ENCODE results near the gene PAPLN.

PAPLN gene

DNA sequence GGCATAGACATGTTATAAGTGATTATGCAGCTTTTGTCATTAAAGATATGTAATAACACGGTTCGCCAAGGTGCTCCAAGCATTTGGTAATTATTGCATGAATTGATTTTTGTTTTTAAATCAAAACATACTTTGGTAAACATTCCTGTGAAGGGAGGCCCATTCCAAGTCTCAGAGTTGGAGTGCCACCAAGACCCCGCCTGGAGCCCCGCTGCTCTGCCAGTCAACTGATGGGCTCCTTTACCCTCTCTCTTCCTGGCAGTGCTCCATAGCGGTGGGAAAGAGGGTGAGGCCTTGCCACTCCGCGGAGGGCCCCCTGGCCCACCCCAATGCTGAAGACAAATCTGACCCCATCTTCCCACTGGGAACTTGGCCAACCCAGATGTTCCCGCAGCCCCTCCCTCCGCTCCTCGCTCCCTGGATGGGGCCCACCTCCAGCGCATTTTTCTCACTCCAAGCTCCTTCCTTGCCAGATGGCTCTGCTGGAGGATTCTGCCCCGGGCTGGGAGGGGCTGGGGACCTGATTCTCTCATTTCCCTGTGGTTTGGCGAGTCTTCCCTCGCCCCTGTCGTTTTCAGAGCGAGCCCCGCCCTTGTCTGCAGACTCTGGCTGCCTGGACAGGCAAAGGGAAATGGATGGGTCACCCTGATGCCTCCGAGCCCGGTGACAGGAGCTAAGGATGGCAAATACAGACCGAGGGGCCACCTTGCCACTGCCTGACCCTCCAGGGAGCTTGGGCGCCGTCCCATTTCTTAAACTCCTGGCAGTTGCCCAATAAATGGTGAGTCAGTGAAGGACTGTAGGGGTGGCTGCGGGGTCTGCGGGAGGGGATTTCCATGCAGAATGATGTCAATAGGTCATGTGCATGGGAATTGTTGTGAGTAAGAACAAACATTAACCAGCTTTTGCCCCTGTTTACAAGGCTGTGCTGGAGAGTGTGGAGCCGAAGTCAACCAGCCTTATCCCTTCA, 9.2 kb upstream of the PAPLN start:
- H3K4me3 ChIP-seq (ENCODE audit: insufficient read depth, low read length, poor library complexity, severe bottlenecking), result no peak overlapping the region
- no peak overlapping the region for H3K9ac ChIP-seq (ENCODE audit: low read length)
- no peak overlapping the region for H2AFZ ChIP-seq (ENCODE audit: low read depth, low read length, severe bottlenecking)
- H4K20me1 ChIP-seq (ENCODE audit: low read depth, low read length), result no peaks in the 10 kb centered on the region
- no peaks in the 10 kb centered on the region for H3K79me2 ChIP-seq (ENCODE audit: insufficient read depth, low read length)
- no peaks in the 10 kb centered on the region for H3K27me3 ChIP-seq (ENCODE audit: low read length)
- no peaks in the 10 kb centered on the region for H3K9me2 ChIP-seq (replicated peaks; ENCODE audit: insufficient read depth, low read length)
- no peaks in the 10 kb centered on the region for H3K36me3 ChIP-seq (ENCODE audit: low read length)
- no peaks in the 10 kb centered on the region for H3F3A ChIP-seq (ENCODE audit: insufficient read depth)
- H3K27ac ChIP-seq (ENCODE audit: low read depth, low read length), result no peak overlapping the region
- TF ChIP-seq, protein P1, sequence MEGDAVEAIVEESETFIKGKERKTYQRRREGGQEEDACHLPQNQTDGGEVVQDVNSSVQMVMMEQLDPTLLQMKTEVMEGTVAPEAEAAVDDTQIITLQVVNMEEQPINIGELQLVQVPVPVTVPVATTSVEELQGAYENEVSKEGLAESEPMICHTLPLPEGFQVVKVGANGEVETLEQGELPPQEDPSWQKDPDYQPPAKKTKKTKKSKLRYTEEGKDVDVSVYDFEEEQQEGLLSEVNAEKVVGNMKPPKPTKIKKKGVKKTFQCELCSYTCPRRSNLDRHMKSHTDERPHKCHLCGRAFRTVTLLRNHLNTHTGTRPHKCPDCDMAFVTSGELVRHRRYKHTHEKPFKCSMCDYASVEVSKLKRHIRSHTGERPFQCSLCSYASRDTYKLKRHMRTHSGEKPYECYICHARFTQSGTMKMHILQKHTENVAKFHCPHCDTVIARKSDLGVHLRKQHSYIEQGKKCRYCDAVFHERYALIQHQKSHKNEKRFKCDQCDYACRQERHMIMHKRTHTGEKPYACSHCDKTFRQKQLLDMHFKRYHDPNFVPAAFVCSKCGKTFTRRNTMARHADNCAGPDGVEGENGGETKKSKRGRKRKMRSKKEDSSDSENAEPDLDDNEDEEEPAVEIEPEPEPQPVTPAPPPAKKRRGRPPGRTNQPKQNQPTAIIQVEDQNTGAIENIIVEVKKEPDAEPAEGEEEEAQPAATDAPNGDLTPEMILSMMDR (IDR thresholded peaks at IDR 0.05; ENCODE audit: insufficient read depth, low read length, poor library complexity, severe bottlenecking), result no peak
- TF ChIP-seq EZH2phosphoT487 (conservative IDR thresholded peaks at IDR 0.05; ENCODE audit: low read length), result no peak
- H3K4me2 ChIP-seq (ENCODE audit: low read depth, low read length, poor library complexity, severe bottlenecking), result no peak overlapping the region
- no peaks in the 10 kb centered on the region for H3K9me3 ChIP-seq (ENCODE audit: insufficient read depth, low read length)

DNA sequence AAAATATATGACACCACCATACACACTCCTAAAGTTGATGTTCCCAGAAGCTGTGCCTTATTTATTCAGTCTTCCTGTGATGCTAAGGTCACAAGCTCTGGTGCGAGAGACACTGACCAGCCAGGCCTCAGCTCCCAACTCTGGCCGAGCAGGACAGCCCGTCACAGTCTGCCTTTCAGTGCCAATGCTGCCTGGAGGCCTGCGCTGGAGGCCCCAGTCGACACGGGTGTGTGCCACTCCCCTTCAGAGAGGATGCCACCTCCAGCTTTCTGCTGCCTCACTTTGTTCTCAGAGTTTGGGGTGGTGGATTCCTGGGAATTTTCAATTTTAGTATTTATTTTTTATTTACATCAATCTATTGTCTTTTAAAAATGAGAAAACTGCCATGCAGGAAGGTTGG, 7.3 kb upstream of the PAPLN start:
- H3K36me3 ChIP-seq (ENCODE audit: low read length), result no peaks in the 10 kb centered on the region
- no peaks in the 10 kb centered on the region for H3F3A ChIP-seq (ENCODE audit: insufficient read depth)
- H2AFZ ChIP-seq (ENCODE audit: low read depth, low read length, severe bottlenecking), result no peak overlapping the region
- no peaks in the 10 kb centered on the region for H3K27me3 ChIP-seq (ENCODE audit: low read length)
- H3K9me2 ChIP-seq (replicated peaks; ENCODE audit: insufficient read depth, low read length), result no peaks in the 10 kb centered on the region
- H3K9me3 ChIP-seq (ENCODE audit: insufficient read depth, low read length), result no peaks in the 10 kb centered on the region
- TF ChIP-seq EZH2phosphoT487 (conservative IDR thresholded peaks at IDR 0.05; ENCODE audit: low read length), result no peak
- TF ChIP-seq, protein P1 (IDR thresholded peaks at IDR 0.05; ENCODE audit: insufficient read depth, low read length, poor library complexity, severe bottlenecking), result no peak
- H3K4me3 ChIP-seq (ENCODE audit: insufficient read depth, low read length, poor library complexity, severe bottlenecking), result no peak overlapping the region
- H3K9ac ChIP-seq (ENCODE audit: low read length), result no peak overlapping the region
- no peaks in the 10 kb centered on the region for H4K20me1 ChIP-seq (ENCODE audit: low read depth, low read length)
- no peak overlapping the region for H3K27ac ChIP-seq (ENCODE audit: low read depth, low read length)
- no peak overlapping the region for H3K4me2 ChIP-seq (ENCODE audit: low read depth, low read length, poor library complexity, severe bottlenecking)
- no peaks in the 10 kb centered on the region for H3K79me2 ChIP-seq (ENCODE audit: insufficient read depth, low read length)

DNA sequence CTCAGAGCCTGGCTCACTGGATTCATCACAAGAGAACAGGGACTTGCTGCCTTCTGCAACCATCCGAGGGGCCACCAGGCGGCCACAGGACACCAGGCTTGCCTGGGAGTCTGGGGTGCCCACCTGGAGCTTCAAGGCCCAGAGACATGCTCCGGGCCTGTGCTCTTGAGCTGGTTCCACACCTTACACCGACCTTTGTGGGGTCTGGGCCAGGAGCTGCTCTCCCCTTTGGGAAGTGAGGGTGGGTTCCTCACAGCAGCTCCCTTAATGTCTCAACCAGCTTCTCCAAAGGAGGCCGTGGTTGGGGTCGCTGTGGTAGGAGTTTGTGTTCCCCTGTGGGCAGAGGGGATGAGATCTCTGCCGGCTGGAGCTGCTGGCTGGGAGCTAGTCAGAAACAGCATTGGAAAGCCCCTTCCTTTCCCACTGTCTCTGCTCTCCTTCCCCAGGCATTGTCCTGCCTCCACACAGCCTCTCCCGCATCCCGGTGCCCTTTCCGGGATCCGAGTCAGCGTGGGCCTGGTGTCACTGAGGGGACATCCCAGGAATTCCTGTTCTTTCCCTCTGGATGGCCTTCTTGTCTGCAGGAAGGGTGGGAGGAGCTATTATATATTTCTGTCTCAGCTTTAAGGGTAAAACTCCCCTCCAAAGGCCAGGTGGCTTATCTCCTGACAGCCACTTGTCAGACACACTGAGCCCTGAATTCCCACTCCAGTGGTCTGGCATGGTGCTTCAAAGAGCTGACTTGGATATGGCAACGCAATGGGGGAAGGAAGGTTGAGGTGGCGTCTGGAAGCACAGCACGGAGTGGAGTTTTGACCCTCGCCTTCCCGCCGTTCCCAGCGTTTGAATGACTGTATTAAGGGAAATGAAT, 5.1 kb upstream of the PAPLN start:
- Histone ChIP-seq H3K36me3 (ENCODE audit: low read length) (no peaks in the 10 kb centered on the region), H3K4me2 (ENCODE audit: low read depth, low read length, poor library complexity, severe bottlenecking) (no peak overlapping the region), H3K79me2 (ENCODE audit: insufficient read depth, low read length) (no peaks in the 10 kb centered on the region), H3K9me3 (ENCODE audit: insufficient read depth, low read length) (no peaks in the 10 kb centered on the region), H2AFZ (ENCODE audit: low read depth, low read length, severe bottlenecking) (no peak overlapping the region), H3K27ac (ENCODE audit: low read depth, low read length) (no peak overlapping the region), H3K4me3 (ENCODE audit: insufficient read depth, low read length, poor library complexity, severe bottlenecking) (no peak overlapping the region), H3K27me3 (ENCODE audit: low read length) (no peaks in the 10 kb centered on the region), H3K9me2 (replicated peaks; ENCODE audit: insufficient read depth, low read length) (no peaks in the 10 kb centered on the region), H3K9ac (ENCODE audit: low read length) (no peak overlapping the region), H4K20me1 (ENCODE audit: low read depth, low read length) (no peaks in the 10 kb centered on the region), H3F3A (ENCODE audit: insufficient read depth) (no peaks in the 10 kb centered on the region)
- TF ChIP-seq EZH2phosphoT487 (conservative IDR thresholded peaks at IDR 0.05; ENCODE audit: low read length), result no peak
- TF ChIP-seq, protein P1 (IDR thresholded peaks at IDR 0.05; ENCODE audit: insufficient read depth, low read length, poor library complexity, severe bottlenecking), result peak; percentile 25

All from SU-DHL-6 (cell line).